ENCODE measurements around the gene USP25. TPM values are rescaled to one million over a fixed set of nuclear protein-coding genes. Genes with fewer than 3 reads are reported as not detected.
A peak's percentile ranks its signal among the peaks of the same experiment; 100 is the strongest.
"Not testable (repeated sequence)": the region's sequence is repeated elsewhere in the genome, so short reads cannot be mapped to it uniquely, and the experiment has no call there.

USP25 gene
- total RNA-seq, 1 donor from 2014 or later: 49.9 TPM

DNA sequence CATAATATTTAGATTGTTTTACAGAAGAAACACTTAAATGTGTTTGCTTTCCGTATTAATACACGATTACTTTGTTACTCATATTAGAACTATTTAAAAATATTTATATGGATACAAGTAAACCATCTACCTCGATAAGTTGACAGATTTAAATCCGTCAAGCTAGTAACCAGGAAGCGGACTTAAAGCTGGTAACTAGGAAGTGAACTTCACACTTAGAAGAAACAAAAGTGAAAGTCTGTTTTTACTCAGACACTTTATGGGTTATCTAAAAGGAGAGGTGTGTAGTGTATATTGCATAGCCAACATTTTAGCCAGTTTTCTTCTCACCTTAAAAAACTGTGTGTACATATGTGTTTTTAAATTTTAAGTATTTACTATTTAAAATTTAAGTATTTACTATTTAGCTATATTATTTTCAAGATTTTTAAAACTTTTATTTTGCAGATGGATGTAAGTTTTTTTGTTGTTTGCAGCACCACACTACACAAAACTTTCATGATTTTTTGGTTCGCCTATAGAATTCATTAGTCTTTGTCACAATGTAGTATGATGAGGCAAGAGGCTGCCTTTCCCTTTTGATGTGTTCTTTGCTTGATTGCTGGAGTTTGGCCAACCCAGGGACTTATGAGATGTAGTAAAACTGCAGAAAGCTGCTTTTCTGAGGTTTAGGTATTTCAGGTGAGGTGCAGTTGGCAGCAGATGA lies 2.7 kb downstream of the USP25 start:
- Mint-ChIP-seq H3K27me3 (no peaks in the 10 kb centered on the region), H3K9me3 (peaks cover 7% of the 10 kb centered on the region), H3K27ac (peak overlapping the region; percentile 97), H3K4me3 (peak overlapping the region; percentile 97), H3K4me1 (ENCODE audit: unreplicated experiment) (peaks cover 31% of the 10 kb centered on the region), H3K36me3 (peaks cover 21% of the 10 kb centered on the region)
- TF ChIP-seq, protein P1, sequence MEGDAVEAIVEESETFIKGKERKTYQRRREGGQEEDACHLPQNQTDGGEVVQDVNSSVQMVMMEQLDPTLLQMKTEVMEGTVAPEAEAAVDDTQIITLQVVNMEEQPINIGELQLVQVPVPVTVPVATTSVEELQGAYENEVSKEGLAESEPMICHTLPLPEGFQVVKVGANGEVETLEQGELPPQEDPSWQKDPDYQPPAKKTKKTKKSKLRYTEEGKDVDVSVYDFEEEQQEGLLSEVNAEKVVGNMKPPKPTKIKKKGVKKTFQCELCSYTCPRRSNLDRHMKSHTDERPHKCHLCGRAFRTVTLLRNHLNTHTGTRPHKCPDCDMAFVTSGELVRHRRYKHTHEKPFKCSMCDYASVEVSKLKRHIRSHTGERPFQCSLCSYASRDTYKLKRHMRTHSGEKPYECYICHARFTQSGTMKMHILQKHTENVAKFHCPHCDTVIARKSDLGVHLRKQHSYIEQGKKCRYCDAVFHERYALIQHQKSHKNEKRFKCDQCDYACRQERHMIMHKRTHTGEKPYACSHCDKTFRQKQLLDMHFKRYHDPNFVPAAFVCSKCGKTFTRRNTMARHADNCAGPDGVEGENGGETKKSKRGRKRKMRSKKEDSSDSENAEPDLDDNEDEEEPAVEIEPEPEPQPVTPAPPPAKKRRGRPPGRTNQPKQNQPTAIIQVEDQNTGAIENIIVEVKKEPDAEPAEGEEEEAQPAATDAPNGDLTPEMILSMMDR (conservative IDR thresholded peaks at IDR 0.05): no peak
- no peak for DNase-seq (ENCODE audit: extremely low spot score, unreplicated experiment)

DNA sequence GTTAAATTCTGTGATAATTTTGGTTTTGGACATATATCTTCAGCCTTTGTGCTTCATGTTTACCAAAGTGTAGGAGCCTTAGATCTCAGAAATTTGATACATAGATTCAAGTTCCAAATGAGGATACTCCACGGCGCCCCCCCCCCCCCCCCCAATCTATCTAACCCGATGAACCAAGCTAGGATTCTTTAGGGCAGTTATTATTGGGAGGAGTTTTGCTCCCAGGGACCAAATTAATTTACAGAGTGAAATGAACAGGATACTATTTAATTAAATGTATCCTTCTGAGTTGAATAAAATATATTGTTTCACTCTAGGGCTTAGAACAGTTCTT lies 3.2 kb downstream of the USP25 start:
- DNase-seq (ENCODE audit: extremely low spot score, unreplicated experiment): no peak
- no peaks in the 10 kb centered on the region for H3K27me3 Mint-ChIP-seq
- peaks cover 33% of the 10 kb centered on the region for H3K4me1 Mint-ChIP-seq (ENCODE audit: unreplicated experiment)
- peaks cover 9% of the 10 kb centered on the region for H3K9me3 Mint-ChIP-seq
- H3K4me3 Mint-ChIP-seq: peak overlapping the region; percentile 87
- TF ChIP-seq, protein P1 (conservative IDR thresholded peaks at IDR 0.05): no peak
- H3K36me3 Mint-ChIP-seq: peaks cover 26% of the 10 kb centered on the region
- peak overlapping the region; percentile 97 for H3K27ac Mint-ChIP-seq

DNA sequence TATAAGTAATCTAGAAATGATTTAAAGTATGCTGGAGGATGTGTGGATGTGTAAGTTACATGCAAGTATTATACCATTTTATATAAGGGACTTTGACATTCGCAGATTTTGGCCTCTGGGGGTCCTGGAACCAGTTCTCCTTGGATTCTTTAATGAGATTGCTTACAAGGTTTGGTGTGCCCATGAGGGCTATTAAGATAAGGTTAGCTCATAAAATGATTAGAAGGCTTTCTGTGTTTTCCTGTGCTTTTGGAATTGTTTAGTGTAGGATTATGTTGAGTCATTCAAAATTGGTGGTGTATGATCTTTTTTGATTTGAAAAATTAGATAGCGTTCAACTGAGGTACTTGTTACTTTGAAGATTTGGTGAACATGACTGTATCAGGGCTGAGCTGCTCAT lies 5.6 kb downstream of the USP25 start:
- Mint-ChIP-seq H3K4me3 (peak overlapping the region; percentile 59), H3K27ac (no peak overlapping the region), H3K27me3 (no peaks in the 10 kb centered on the region), H3K36me3 (peaks cover 28% of the 10 kb centered on the region), H3K4me1 (ENCODE audit: unreplicated experiment) (peaks cover 50% of the 10 kb centered on the region), H3K9me3 (peaks cover 9% of the 10 kb centered on the region)
- TF ChIP-seq, protein P1 (conservative IDR thresholded peaks at IDR 0.05): peak; percentile 49
- DNase-seq (ENCODE audit: extremely low spot score, unreplicated experiment): no peak

DNA sequence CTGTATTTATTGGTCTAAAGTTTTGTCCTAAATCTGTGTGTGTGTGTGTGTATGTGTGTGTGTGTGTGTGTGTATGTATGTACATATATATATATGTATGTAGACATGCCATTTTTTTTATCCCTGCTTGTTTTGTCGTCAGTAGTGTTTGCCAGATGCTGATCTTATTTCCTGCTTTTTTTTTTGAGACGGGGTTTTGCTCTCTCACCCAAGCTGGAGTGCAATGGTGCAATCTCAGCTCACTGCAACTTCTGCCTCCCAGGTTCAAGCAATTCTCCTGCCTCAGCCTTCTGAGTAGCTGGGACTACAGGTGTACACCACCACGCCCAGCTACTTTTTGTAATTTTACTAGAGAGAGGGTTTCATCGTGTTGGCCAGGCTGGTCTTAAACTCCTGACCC lies 6.1 kb downstream of the USP25 start:
- not testable (repeated sequence) for H3K27ac Mint-ChIP-seq; H3K9me3 Mint-ChIP-seq; DNase-seq (ENCODE audit: extremely low spot score, unreplicated experiment); H3K27me3 Mint-ChIP-seq
- Mint-ChIP-seq H3K36me3 (peaks cover 28% of the 10 kb centered on the region), H3K4me1 (ENCODE audit: unreplicated experiment) (peaks cover 51% of the 10 kb centered on the region), H3K4me3 (peak overlapping the region; percentile 49)

DNA sequence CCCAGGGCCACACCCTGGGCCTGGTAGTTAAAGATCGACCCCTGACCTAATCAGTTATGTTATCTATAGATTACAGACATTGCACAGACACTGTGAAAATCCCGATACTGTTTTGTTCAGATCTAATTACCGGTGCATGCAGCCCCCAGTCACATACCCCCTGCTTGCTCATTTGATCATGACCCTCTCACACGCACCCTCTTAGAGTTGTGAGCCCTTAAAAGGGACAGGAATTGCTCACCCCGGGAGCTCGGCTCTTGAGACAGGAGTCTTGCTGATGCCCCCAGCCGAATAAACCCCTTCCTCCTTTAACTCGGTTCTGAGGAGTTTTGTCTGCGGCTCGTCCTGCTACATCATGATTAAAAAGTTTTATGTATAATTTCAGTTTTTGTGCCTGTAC lies 9.0 kb downstream of the USP25 start:
- H3K36me3 Mint-ChIP-seq: peaks cover 48% of the 10 kb centered on the region
- H3K27me3 Mint-ChIP-seq; DNase-seq (ENCODE audit: extremely low spot score, unreplicated experiment): not testable (repeated sequence)
- peaks cover 51% of the 10 kb centered on the region for H3K4me1 Mint-ChIP-seq (ENCODE audit: unreplicated experiment)
- H3K27ac Mint-ChIP-seq: peak overlapping the region; percentile 16
- peaks cover 14% of the 10 kb centered on the region for H3K9me3 Mint-ChIP-seq
- peak overlapping the region; percentile 78 for H3K4me3 Mint-ChIP-seq

DNA sequence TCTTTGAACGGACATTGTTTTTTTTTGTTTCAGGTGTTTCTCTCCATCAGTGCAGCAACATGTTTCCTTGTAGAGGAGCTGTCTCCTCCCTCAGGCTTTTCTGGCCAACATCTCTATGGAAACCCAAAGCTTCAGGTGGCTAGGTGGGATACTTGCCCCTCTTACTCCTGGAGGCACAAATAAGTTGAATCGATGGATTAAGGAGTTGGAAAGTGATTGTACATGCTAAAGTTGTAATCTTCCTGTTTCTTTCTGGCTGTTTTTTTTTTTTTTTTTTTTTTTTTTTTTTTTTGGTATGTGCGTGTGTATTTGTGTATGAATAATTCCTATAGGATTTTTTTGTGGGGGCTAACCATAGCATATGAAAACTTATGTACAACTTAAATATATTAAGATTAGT lies 10.6 kb downstream of the USP25 start:
- H3K9me3 Mint-ChIP-seq: peaks cover 14% of the 10 kb centered on the region
- TF ChIP-seq, protein P1 (conservative IDR thresholded peaks at IDR 0.05): no peak
- peaks cover 45% of the 10 kb centered on the region for H3K4me1 Mint-ChIP-seq (ENCODE audit: unreplicated experiment)
- peaks cover 44% of the 10 kb centered on the region for H3K36me3 Mint-ChIP-seq
- H3K27me3 Mint-ChIP-seq: no peaks in the 10 kb centered on the region
- peak overlapping the region; percentile 37 for H3K27ac Mint-ChIP-seq
- no peak for DNase-seq (ENCODE audit: extremely low spot score, unreplicated experiment)
- H3K4me3 Mint-ChIP-seq: peak overlapping the region; percentile 35

Data from type B pancreatic cell (in vitro differentiated cells).